Mucosa of gallbladder (tissue), 1 donor: ENCODE data around the gene DPPA4. TPM values are rescaled to one million over a fixed set of nuclear protein-coding genes. Genes with fewer than 3 reads are reported as not detected.

Source experiments
- DNase-seq: peaks from one replicate; pipeline ENCODE4 v3.0.0-alpha.2; 2020; ENCODE audit warnings: low spot score
- total RNA-seq: library from RNA; stranded (reverse); gene quantifications from one replicate; pipeline ENCODE4 v1.2.1, GENCODE V29; 2021
- donor health status: DM: no; HTN: no; CAD: no.

Gene DPPA4
- total RNA-seq, 1 donor from 2014 or later, result 0.86 TPM

DNA sequence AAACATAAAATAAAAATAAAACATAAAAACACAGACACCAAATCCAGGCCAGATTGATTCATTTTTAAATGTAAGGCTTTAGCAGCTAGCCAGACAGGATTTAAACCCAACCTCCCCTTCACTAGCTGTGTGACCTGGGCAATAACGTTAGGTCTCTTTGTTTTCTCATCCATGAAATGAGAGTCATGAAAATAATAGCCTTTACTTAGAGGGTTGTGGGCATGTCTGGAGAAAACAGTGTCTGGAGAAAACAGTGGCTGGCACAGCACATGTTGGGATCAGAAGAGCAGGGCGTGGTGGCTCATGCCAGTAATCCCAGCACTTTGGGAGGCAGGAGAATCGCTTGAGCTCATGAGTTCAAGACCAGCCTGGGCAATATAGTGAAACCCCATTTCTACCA lies 1.9 kb upstream of the DPPA4 start:
- DNase-seq, result no peak

DNA sequence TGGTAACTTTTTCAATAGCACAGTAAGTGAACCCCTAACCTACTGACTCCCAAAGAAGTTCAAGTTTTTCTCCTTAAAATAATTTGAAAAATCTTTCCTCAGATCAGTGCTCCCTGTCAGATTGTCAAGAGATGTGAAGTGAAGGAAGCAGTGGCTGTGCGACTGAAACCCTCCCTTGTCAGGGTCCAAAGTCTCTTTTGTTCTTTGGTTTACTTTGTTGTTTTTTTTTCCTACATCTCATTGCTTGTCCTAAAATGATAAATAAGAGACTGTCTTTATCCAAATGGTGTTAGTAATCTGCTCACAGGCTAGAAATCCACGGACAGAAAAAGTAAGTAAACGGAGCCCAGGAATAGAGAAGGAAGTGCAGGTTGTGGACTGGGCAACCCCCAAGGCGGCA lies 976 bp upstream of the DPPA4 start:
- no peak for DNase-seq

DNA sequence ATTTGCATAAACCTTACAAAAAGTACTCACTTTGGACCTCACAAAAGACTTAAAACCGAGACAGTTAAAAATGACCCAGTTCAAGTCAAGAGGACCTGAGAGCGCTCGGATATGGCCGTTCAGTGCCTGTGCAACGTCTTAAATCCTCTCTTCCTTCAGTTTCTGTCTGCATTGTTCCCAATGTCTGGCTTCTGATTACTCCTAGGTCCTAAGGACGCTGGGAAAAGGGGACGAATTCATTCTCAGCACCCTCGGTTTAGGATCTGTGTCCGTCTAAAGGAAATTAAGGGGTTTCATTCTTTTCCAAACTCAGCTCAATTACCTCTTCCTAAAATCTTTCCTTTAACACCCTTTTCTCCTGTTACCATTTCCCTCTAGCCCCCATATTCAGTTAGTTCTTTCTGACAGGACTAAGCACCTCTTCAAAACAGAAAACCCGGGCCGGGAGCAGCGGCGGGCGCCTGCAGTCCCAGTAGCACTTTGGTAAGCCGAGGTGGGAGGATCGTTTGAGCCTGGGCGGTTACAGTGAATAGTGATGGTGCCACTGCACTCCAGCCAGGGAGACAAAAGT lies 970 bp downstream of the DPPA4 start:
- DNase-seq, result no peak

DNA sequence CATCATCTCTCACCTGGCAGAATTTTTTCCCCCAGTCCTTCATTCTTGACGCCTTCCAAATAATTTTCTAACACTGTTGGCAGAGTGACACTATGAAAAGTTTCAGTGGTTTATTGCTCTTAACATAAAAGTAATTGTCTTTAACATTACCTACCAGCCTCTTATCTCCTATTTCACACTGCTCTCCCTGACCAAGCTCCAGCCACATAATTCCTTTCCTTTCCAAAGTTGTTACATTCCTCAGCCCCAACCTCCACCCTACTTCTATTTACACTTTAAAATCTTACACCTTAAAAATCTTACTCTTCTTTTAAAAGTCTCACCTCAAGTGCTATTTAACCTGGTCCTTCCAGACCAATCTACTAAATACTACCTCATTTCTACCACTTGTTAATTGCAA lies 2.8 kb downstream of the DPPA4 start:
- DNase-seq, result no peak

DNA sequence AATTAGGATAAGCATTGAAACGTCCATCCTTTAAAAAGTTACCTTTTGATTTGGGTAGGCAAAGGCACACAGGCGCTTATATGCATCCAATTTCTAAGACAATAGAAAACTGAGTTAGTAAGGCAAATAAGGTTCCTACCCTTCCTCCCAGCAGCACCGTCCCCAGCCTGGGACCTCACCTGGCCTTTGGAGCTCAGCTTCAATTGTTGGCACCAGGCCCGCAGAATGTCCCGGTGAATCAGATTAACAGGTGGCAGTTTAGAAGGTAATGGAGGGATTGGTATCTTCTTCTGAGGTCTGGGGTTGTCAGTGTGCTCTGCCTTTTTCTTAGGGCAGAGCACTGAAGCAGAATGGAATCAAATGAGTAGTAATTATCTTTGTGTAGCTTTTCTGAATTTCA lies 5.7 kb downstream of the DPPA4 start:
- DNase-seq, result no peak

DNA sequence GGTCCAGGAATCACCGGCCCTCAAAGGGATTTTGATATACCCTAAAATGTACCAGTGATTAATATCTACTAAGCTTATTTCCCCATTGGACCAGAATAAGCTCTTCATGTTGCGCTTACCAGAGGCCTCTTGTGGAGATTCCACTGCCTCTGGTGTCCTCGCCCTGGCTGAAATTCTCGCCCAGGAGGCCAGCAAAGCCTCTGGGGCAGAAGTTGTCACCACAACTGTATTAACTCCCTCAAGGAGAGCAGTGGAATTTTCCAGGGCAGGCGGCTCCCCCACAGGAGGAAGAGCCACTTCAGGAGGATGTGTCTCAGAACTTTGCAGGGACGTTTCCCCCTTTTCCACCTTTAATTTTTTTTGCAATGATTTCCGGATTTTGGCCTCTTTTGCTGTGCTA lies 6.9 kb downstream of the DPPA4 start:
- DNase-seq, result no peak

DNA sequence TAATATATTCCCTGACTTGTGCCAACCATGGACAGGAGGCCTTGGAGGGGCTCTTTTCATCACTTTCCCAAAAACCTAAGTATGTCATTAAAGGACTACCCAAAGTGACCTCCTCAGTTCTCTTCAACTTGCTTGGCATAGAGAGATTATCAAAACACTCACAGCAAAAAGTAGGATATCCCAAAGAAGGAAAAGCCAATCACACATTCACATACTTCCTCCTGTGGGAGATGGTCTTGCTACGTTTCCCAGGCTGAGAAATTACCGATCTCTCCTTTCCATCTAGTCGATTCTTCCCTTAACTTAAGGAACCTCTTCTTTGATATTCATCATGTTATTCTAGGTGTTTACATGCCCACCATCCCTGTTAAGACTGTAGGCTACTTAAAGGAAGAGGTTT lies 9.1 kb downstream of the DPPA4 start:
- no peak for DNase-seq

DNA sequence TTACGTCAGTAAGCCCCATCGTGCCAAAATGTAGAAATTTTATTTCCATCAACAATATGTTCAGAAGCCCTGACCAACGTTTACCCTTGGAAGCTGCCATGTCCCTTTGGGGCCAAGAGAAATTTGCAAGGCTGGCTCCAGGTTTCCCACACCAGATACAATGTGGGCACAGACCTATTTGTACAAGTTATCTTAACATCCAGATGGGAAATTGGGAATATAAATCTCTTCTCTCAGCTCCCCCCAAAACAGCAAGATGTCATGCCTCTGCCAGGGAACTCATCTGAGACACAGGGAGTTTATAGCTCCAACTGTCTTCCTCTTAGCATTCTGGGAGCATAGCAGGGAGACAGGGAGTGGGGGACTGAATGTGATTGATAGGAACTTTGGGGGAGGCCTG lies 11.7 kb downstream of the DPPA4 start:
- DNase-seq, result no peak

DNA sequence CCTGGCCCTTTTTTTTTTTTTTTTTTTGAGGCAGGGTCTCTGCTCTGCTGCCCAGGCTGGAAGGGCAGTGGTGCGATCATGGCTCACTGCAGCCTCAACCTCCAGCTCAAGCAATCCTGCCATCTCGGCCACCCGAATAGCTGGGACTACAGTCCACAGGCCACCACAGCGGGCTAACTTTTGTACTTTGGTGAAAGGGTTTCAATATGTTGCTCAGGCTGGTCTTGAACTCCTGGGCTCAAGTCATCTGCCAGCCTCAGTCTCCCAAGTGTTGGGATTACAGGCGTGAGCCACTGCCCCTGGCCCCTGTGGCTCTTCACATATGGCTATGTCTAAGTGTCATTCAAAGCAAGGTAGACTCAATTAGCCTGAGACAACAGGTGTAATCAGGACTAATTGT lies 12.2 kb downstream of the DPPA4 start:
- no peak for DNase-seq

DNA sequence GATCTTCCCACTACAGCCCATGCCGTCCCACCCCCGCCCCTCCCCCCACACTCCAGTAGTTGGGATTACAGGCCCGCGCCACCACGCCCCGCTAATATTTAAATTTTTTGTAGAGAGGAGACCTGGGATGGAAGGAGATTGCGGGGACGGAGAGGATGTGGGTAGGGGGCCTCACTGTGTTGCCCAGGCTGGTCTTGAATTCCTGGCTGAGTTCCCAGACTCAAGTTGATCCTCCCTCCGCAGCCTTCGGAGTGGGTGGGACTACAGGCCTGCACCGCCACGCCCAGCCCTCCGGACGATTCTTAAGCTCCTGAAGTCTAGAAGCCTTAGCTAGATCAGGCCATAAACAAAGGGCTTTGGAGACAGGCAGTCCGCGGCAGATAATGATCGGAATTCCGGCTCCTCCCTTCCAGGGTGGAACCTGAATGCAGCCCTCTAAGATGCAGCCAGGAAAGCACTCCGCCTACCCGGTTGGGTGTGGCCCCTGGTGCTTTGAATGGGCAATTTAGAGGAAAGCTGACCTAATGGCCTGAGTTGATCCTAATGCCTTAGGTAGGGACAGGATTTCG lies 21.1 kb downstream of the DPPA4 start, which contains the start of gene DPPA2:
Gene DPPA2 (minus strand): TSS at position 356 of the 569 bp plus-strand sequence. CDS start 1,975 bp downstream, outside the sequence.
- no peak for DNase-seq

DNA sequence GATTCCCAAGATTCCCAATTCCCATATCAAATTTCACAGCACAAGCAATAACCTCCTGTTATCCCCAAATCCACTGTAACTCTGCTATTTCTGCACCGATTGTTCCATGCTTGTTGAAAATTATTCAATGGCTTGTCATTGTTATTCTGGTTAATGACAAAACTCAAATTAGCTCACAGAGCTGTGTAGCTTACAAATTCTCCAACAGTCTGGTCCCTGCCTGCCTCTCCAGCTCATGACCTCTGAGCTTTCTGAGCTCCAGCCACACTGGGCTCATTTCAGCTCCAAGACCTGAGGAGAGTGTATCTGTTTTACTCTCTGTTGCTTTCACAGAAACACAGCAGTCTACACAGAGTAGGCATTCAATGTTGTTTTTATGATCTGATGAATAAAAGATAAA lies 24.3 kb downstream of the DPPA4 start:
- DNase-seq, result no peak

DNA sequence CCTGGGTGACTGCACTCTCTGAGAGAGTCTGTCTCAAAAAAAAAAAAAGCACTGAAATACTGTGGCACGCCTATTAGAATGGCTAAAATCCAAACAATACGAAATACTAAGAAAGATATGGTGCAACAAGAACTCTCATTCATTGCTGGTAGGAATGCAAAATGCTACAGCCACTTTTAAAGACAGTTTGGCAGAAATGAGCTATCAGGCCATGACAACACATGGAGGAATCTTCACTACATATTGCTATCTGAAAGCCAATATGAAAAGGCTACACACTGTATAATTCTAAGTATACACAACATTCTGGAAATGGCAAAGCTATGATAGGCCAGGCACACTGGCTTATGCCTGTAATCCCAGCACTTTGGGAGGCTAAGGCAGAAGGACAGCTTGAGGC lies 39.9 kb downstream of the DPPA4 start:
- no peak for DNase-seq

DNA sequence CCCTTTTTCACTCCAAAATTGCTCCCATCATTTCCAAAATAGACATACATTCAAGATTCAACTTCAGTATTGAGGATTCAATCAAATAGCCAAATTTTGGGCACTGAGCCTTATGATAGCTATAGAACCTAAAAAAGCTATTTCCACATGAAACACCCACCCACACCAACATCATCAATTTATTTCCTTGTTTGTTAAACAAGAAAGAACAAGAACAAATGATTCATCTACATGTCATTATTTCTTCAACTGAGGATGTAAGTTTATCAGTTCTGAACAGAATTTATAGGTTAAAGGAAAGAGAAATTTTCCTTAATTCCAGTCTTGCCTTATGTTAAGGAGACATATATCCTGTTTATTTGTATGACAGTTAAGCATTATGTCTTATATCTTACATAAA lies 53.3 kb downstream of the DPPA4 start:
- no peak for DNase-seq

DNA sequence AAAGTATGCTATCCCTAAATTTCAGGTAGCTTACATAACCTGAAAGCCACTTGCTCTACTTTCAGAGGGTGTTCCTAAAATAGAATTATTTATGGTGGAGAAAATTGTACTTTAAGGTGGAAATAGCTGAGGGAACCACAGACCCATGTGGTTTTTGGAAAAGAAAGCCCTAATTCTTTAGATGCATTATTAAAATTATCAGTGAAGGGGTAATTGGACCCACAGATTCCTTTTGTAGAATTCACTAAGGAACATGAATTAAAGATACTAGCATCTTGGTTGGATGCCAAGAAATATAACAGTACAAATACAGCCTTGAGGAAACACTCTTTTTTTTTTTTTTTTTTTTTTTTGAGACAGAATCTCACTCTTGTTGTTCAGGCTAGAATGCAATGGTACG lies 58.8 kb downstream of the DPPA4 start:
- DNase-seq, result no peak

DNA sequence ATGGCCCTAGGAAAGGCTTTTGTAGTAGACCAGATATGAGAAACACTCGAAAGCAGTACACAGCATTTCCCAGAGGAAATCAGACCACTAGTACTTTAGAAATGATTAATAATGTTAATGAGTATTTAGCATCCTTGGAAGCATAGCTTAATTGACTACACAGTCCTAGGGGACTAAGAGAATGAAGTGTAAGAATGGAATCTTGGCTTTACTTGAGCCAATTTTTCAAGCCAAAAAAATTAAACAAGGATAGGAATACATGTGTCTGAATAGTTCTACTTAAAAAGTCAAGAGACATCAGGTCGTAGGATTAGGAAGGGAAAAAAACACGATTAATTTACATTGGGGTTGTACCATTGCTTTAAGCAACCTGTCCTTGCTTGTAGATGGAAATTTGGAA lies 59.2 kb downstream of the DPPA4 start:
- DNase-seq, result no peak

Other genes starting within 250 kb of the DPPA4 start
- gene MORC1, start 219.4 kb downstream of the DPPA4 start, total RNA-seq, result not detected
- not detected for gene C3orf85, start 200.8 kb downstream of the DPPA4 start, total RNA-seq
- not detected for gene DPPA2, start 21.0 kb downstream of the DPPA4 start, total RNA-seq